HCT116 (cell line): ENCODE results near the gene CYP24A1. TPM values are rescaled to one million over a fixed set of nuclear protein-coding genes. Genes with fewer than 3 reads are reported as not detected.
A peak's percentile ranks its signal among the peaks of the same experiment; 100 is the strongest.

ENCODE experiments used
- ATAC-seq: fragments of 200-7000 bp; cut with Tn5 transposase; 2 replicates; pipeline ENCODE4 v1.9.1; 2020; ENCODE audit warnings: mild to moderate bottlenecking, moderate library complexity
- BruUV-seq: library from RNA; stranded (reverse); fragments of 400-500 nt; replicated peaks from 2 replicates; lab custom pipeline; 2021; lab: Mats Ljungman, UMichigan
- CTCF ChIA-PET: fragments of 300-600 bp; sonication (Branson Sonifier 250); formaldehyde crosslinking; loops from one replicate; lab custom pipeline; 2021; ENCODE audit warnings: antibody characterized with exemption; lab: Charles Lee
- POLR2A ChIA-PET: fragments of 300-600, 350-600 bp; sonication (Branson Sonifier 250); formaldehyde crosslinking; loops from one replicate; lab custom pipeline; 2021; ENCODE audit warnings: antibody characterized with exemption; lab: Charles Lee
- RAD21 ChIA-PET, 2 experiments: fragments of 300-600 bp; sonication (Branson Sonifier 250); formaldehyde crosslinking; loops; one replicate each; lab custom pipeline; 2023; ENCODE audit warnings: low total read pairs in 2 of 2; ENCODE audit not compliant: uncharacterized antibody in 2 of 2, unreplicated experiment in 2 of 2, low non-redundant PET in 1 of 2; lab: Charles Lee
- DNase-seq: peaks from one replicate; pipeline ENCODE4 v3.0.0-alpha.2; 2010; ENCODE audit warnings: low read depth, low spot score
- H2AFZ ChIP-seq: fragments of 200-600 bp; shearing (Covaris generic), sonication (generic); 2 replicates; pipeline ENCODE4 v1.6.1; 2017; ENCODE audit warnings: low read depth, mixed run types, mixed read lengths, antibody characterized with exemption, low read length; ENCODE audit not compliant: poor library complexity, severe bottlenecking
- H3K27ac ChIP-seq: 2 replicates; pipeline ENCODE4 v1.5.1; 2012; ENCODE audit warnings: low read depth, low read length
- H3K27me3 ChIP-seq: fragments of 200-600 bp; sonication (generic); 2 replicates; pipeline ENCODE4 v1.6.1; 2016; ENCODE audit warnings: mixed run types, low read length, mixed read lengths; ENCODE audit not compliant: insufficient read depth
- H3K36me3 ChIP-seq, 2 experiments: fragments of 200-500 bp in 1 of 2; fragments of 200-600 bp in 1 of 2; sonication (Bioruptor generic) in 1 of 2; sonication (generic) in 1 of 2; 2 replicates each; pipeline versions ENCODE4 v1.5.1 to v1.6.1; 2014 to 2016; ENCODE audit warnings: low read length in 2 of 2, inconsistent platforms in 1 of 2, mixed read lengths in 1 of 2, mixed run types in 1 of 2; ENCODE audit not compliant: insufficient read depth in 2 of 2, control insufficient read depth in 1 of 2
- H3K4me1 ChIP-seq, 2 experiments: fragments of 200-600 bp in 1 of 2; sonication (generic) in 1 of 2; 2 replicates each; pipeline versions ENCODE4 v1.5.1 to v1.6.1; 2012 to 2017; ENCODE audit warnings: low read length in 2 of 2, inconsistent platforms in 1 of 2, mild to moderate bottlenecking in 1 of 2, mixed read lengths in 1 of 2, mixed run types in 1 of 2, moderate library complexity in 1 of 2; ENCODE audit not compliant: insufficient read depth in 2 of 2, control insufficient read depth in 1 of 2
- H3K4me2 ChIP-seq: fragments of 200-600 bp; sonication (generic); 2 replicates; pipeline ENCODE4 v1.6.1; 2017; ENCODE audit warnings: mixed run types, low read length, mixed read lengths
- H3K4me3 ChIP-seq, 2 experiments: fragments of 200-600 bp in 1 of 2; sonication (generic) in 1 of 2; replicated peaks in 1 of 2; 2 replicates each; pipeline ENCODE4 v1.5.1; 2011 to 2016; ENCODE audit warnings: low read length in 2 of 2, control low read depth in 1 of 2, low read depth in 1 of 2, mild to moderate bottlenecking in 1 of 2, mixed read lengths in 1 of 2, mixed run types in 1 of 2
- H3K79me2 ChIP-seq: fragments of 200-600 bp; sonication (generic); 2 replicates; pipeline ENCODE4 v1.6.1; 2017; ENCODE audit warnings: mild to moderate bottlenecking, mixed run types, low read length, moderate library complexity, mixed read lengths; ENCODE audit not compliant: insufficient read depth
- H3K9ac ChIP-seq: fragments of 200-600 bp; sonication (generic); 2 replicates; pipeline ENCODE4 v1.6.1; 2016; ENCODE audit warnings: low read length, mixed read lengths
- H3K9me2 ChIP-seq: fragments of 200-600 bp; sonication (generic), shearing (Covaris generic); 2 replicates; pipeline ENCODE4 v1.6.1; 2017; ENCODE audit warnings: mixed run types, mild to moderate bottlenecking, moderate library complexity; ENCODE audit not compliant: insufficient read depth
- H3K9me3 ChIP-seq, 2 experiments: fragments of 200-500 bp in 1 of 2; fragments of 200-600 bp in 1 of 2; sonication (Bioruptor generic) in 1 of 2; sonication (generic) in 1 of 2; 2 replicates each; pipeline ENCODE4 v1.6.1; 2014 to 2017; ENCODE audit warnings: low read length in 2 of 2, mixed read lengths in 2 of 2, inconsistent platforms in 1 of 2, low read depth in 1 of 2, mild to moderate bottlenecking in 1 of 2, mixed run types in 1 of 2, moderate library complexity in 1 of 2; ENCODE audit not compliant: control insufficient read depth in 1 of 2, insufficient read depth in 1 of 2
- H4K20me1 ChIP-seq: fragments of 200-600 bp; sonication (generic), shearing (Covaris generic); 2 replicates; pipeline ENCODE4 v1.6.1; 2017; ENCODE audit warnings: mixed run types, mild to moderate bottlenecking, moderate library complexity; ENCODE audit not compliant: insufficient read depth
- CBX3 ChIP-seq: IDR thresholded peaks from 2 replicates; pipeline ENCODE4 v1.6.1; 2012; ENCODE audit warnings: low read depth
- CEBPB ChIP-seq: IDR thresholded peaks from 2 replicates; pipeline ENCODE4 v1.6.1; 2012; ENCODE audit warnings: low read depth
- EZH2phosphoT487 ChIP-seq: fragments of 200-600 bp; IDR thresholded peaks from 2 replicates; pipeline ENCODE4 v1.6.1; 2018; ENCODE audit warnings: antibody characterized with exemption, borderline replicate concordance
- RAD21 ChIP-seq: IDR thresholded peaks from 2 replicates; pipeline ENCODE4 v1.6.1; 2012; ENCODE audit warnings: low read depth, mild to moderate bottlenecking
- SP1 ChIP-seq: IDR thresholded peaks from 2 replicates; pipeline ENCODE4 v1.6.1; 2012; ENCODE audit warnings: low read depth
- TCF7L2 ChIP-seq: IDR thresholded peaks from 2 replicates; pipeline ENCODE4 v1.7.0; 2011; ENCODE audit warnings: borderline replicate concordance, inconsistent platforms; ENCODE audit not compliant: insufficient read depth, insufficient read length; ENCODE audit errors: extremely low read depth
- intact Hi-C: fragments of 100-400 bp; cut with micrococcal nuclease; formaldehyde crosslinking; loops from 2 replicates; pipeline ENCODE4 v1.10.0; 2022
- total RNA-seq: library from RNA; stranded (reverse); gene quantifications from one replicate; pipeline ENCODE4 v1.2.1, GENCODE V29; 2021; ENCODE audit not compliant: unreplicated experiment
- TF ChIP-seq, protein P1 (sequence below): IDR thresholded peaks from 2 replicates; pipeline ENCODE4 v1.6.1; 2012; ENCODE audit warnings: low read depth
- TF ChIP-seq, protein P2 (sequence below), 3 experiments: fragments of 200-600 bp in 1 of 3; sonication (generic) in 1 of 3; IDR thresholded peaks in 2 of 3; conservative IDR thresholded peaks in 1 of 3; 2 replicates each; pipeline ENCODE4 v1.5.1; 2012 to 2017; ENCODE audit warnings: low read depth in 2 of 3, low read length in 2 of 3, antibody characterized with exemption in 1 of 3, borderline replicate concordance in 1 of 3, control low read depth in 1 of 3, mild to moderate bottlenecking in 1 of 3, mixed read lengths in 1 of 3, mixed run types in 1 of 3, moderate library complexity in 1 of 3; ENCODE audit not compliant: insufficient read depth in 1 of 3
- TF ChIP-seq, protein P3 (sequence below): IDR thresholded peaks from 2 replicates; pipeline ENCODE4 v1.6.1; 2012
- TF ChIP-seq, protein P4 (sequence below): IDR thresholded peaks from 2 replicates; pipeline ENCODE4 v1.6.1; 2012

The CYP24A1 gene
- total RNA-seq, 1 experiment from 2014 or later = 267 TPM

DNA sequence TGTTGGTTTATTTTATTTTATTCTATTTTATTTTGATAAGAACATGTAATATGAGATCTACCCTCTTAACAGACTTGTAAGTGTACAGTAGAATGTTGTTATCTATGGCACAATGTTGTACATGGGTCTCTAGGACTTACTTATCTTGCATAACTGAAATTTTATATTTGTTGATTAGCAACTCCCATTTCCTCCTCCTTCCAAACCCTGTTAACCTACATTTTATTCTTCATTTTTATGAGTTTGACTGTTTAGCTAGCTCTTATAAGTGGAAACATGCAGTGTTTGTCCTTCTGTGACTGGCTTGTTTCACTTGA lies 65.5 kb downstream of the CYP24A1 start:
- Histone ChIP-seq H3K36me3 (no peaks in the 10 kb centered on the region; a peak in 1 of 4 replicates), H3K9me2 (no peaks in the 10 kb centered on the region), H3K27ac (no peak overlapping the region; the same call in none of the 2 replicates), H3K4me3 (no peak overlapping the region), H4K20me1 (no peaks in the 10 kb centered on the region), H3K79me2 (no peaks in the 10 kb centered on the region), H3K9me3 (no peaks in the 10 kb centered on the region; a peak in 1 of 4 replicates), H3K4me2 (no peak overlapping the region), H3K27me3 (no peaks in the 10 kb centered on the region), H3K4me1 (peaks cover 25 to 44% of the 10 kb centered on the region in 2 experiments), H2AFZ (peak overlapping the region; percentile 28), H3K9ac (peak overlapping the region; percentile 38; the same call in 1 of the 2 replicates)
- TF ChIP-seq TCF7L2 (no peak), CBX3 (no peak)
- POLR2A ChIA-PET = no interaction called here
- DNase-seq (no peak), ATAC-seq (no peak)
- CTCF ChIA-PET = no interaction called here
- intact Hi-C loops = no loop called here
- no TSS peak for BruUV-seq
- RAD21 ChIA-PET = no interaction called here

DNA sequence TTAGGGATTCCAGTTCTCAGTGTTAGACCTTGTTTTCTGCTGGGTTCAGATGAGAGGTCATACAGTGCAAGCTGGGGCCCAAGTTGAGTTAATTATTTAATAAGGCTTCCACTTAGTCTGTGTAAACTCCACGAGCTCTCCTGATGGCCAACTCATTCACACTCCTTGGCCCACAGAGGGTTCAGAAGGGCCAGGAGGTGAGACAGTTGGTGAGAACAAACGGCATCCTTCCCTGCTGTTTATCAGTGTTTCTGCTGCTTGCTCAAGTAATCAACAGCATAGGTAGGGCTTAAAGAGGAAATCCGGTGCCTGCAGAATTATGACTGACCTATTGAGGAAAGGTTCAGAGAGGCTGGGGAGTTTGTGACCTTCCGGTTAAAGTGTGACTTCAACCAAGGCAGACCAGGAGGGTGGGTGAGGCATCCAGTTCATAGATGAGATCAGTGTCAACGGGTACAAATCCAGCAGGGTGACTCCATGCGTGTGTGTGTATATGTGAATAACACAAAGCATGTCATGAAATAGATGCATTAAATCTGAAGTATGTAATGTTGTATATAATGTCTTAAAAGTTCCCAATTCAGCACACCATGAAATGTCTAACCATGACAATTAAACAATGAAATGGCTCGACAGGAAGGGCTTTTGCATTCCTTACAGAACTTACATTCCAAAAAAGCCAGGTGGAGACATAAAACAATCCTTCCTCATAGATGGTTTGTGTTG lies 66.0 kb downstream of the CYP24A1 start:
- POLR2A ChIA-PET = no interaction called here
- H2AFZ ChIP-seq = peak overlapping the region; percentile 28
- BruUV-seq = no TSS peak

More for the DNA sequence above, 66.0 kb downstream of the CYP24A1 start:
- H3K27ac ChIP-seq = peak overlapping the region; percentile 49
- no peaks in the 10 kb centered on the region; a peak in 1 of 4 replicates for H3K9me3 ChIP-seq
- no peak for TF ChIP-seq TCF7L2
- TF ChIP-seq RAD21 = peak; percentile 22; the same call in 1 of the 2 replicates
- TF ChIP-seq, protein P1, sequence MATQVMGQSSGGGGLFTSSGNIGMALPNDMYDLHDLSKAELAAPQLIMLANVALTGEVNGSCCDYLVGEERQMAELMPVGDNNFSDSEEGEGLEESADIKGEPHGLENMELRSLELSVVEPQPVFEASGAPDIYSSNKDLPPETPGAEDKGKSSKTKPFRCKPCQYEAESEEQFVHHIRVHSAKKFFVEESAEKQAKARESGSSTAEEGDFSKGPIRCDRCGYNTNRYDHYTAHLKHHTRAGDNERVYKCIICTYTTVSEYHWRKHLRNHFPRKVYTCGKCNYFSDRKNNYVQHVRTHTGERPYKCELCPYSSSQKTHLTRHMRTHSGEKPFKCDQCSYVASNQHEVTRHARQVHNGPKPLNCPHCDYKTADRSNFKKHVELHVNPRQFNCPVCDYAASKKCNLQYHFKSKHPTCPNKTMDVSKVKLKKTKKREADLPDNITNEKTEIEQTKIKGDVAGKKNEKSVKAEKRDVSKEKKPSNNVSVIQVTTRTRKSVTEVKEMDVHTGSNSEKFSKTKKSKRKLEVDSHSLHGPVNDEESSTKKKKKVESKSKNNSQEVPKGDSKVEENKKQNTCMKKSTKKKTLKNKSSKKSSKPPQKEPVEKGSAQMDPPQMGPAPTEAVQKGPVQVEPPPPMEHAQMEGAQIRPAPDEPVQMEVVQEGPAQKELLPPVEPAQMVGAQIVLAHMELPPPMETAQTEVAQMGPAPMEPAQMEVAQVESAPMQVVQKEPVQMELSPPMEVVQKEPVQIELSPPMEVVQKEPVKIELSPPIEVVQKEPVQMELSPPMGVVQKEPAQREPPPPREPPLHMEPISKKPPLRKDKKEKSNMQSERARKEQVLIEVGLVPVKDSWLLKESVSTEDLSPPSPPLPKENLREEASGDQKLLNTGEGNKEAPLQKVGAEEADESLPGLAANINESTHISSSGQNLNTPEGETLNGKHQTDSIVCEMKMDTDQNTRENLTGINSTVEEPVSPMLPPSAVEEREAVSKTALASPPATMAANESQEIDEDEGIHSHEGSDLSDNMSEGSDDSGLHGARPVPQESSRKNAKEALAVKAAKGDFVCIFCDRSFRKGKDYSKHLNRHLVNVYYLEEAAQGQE = no peak
- no peak for TF ChIP-seq CEBPB
- TF ChIP-seq, protein P2, sequence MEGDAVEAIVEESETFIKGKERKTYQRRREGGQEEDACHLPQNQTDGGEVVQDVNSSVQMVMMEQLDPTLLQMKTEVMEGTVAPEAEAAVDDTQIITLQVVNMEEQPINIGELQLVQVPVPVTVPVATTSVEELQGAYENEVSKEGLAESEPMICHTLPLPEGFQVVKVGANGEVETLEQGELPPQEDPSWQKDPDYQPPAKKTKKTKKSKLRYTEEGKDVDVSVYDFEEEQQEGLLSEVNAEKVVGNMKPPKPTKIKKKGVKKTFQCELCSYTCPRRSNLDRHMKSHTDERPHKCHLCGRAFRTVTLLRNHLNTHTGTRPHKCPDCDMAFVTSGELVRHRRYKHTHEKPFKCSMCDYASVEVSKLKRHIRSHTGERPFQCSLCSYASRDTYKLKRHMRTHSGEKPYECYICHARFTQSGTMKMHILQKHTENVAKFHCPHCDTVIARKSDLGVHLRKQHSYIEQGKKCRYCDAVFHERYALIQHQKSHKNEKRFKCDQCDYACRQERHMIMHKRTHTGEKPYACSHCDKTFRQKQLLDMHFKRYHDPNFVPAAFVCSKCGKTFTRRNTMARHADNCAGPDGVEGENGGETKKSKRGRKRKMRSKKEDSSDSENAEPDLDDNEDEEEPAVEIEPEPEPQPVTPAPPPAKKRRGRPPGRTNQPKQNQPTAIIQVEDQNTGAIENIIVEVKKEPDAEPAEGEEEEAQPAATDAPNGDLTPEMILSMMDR (IDR thresholded peaks at IDR 0.05 in 2 of 3, conservative IDR thresholded peaks at IDR 0.05 in 1 of 3; ENCODE audit: borderline replicate concordance in 1 of 3, insufficient read depth in 1 of 3, low read depth in 2 of 3, low read length in 2 of 3) = no peak
- TF ChIP-seq EZH2phosphoT487 = no peak
- TF ChIP-seq SP1 = peak; percentile 36; the same call in 1 of the 2 replicates
- TF ChIP-seq, protein P3, sequence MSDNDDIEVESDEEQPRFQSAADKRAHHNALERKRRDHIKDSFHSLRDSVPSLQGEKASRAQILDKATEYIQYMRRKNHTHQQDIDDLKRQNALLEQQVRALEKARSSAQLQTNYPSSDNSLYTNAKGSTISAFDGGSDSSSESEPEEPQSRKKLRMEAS = peak; percentile 22; the same call in 1 of the 2 replicates
- TF ChIP-seq, protein P4, sequence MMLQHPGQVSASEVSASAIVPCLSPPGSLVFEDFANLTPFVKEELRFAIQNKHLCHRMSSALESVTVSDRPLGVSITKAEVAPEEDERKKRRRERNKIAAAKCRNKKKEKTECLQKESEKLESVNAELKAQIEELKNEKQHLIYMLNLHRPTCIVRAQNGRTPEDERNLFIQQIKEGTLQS = no peak
- intact Hi-C loops = no loop called here
- peak overlapping the region; percentile 38 for H3K9ac ChIP-seq
- CTCF ChIA-PET = no interaction called here
- no peaks in the 10 kb centered on the region for H4K20me1 ChIP-seq
- no peaks in the 10 kb centered on the region; a peak in 1 of 4 replicates for H3K36me3 ChIP-seq
- DNase-seq = no peak
- H3K4me3 ChIP-seq = no peak overlapping the region
- H3K4me1 ChIP-seq = peaks cover 26 to 45% of the 10 kb centered on the region in 2 experiments
- no peaks in the 10 kb centered on the region for H3K9me2 ChIP-seq
- no peaks in the 10 kb centered on the region for H3K79me2 ChIP-seq
- no peaks in the 10 kb centered on the region for H3K27me3 ChIP-seq
- peak overlapping the region; percentile 39 for H3K4me2 ChIP-seq
- peak; percentile 47 for ATAC-seq
- RAD21 ChIA-PET = no interaction called here
